DMS153 treated with DMSO at 0.1 percent for 48 hours (cell line): ENCODE results near the gene ZNF141.
"Not testable (repeated sequence)": the region's sequence is repeated elsewhere in the genome, so short reads cannot be mapped to it uniquely, and the experiment has no call there.

Experiments
- DNase-seq: peaks from one replicate; lab custom pipeline; 2025; ENCODE audit not compliant: unreplicated experiment; lab: John Stamatoyannopoulos, UW

Gene ZNF141

GRCh38 chr4:384311-385010, 46.8 kb downstream of the ZNF141 start:
- no peak for DNase-seq

GRCh38 chr4:385934-386707, 48.5 kb downstream of the ZNF141 start:
- DNase-seq, result no peak

GRCh38 chr4:386708-387105, 49.1 kb downstream of the ZNF141 start:
- DNase-seq, result no peak

- no peak for DNase-seq
These were observed 66.4 kb downstream of the ZNF141 start for GRCh38 chr4:404006-404405.

GRCh38 chr4:408321-408720, 70.7 kb downstream of the ZNF141 start:
- DNase-seq, result not testable (repeated sequence)

GRCh38 chr4:422587-422986, 85.0 kb downstream of the ZNF141 start:
- DNase-seq, result no peak
